ENCODE results near the gene CD86.
"Not testable (repeated sequence)": the region's sequence is repeated elsewhere in the genome, so short reads cannot be mapped to it uniquely, and the experiment has no call there.

CD86 gene

GRCh38 chr3:122148941-122149627, 93.9 kb downstream of the CD86 start:
- DNase-seq (ENCODE audit: low read depth, low spot score), result no peak

GRCh38 chr3:122151480-122151879, 96.3 kb downstream of the CD86 start:
- DNase-seq (ENCODE audit: low read depth, low spot score), result no peak

- not testable (repeated sequence) for DNase-seq (ENCODE audit: low read depth, low spot score)
Measured at GRCh38 chr3:122164983-122165382, 109.8 kb downstream of the CD86 start.

- DNase-seq (ENCODE audit: low read depth, low spot score), result no peak
Measured at GRCh38 chr3:122167630-122168029, 112.5 kb downstream of the CD86 start.

GRCh38 chr3:122168044-122168443, 112.9 kb downstream of the CD86 start:
- DNase-seq (ENCODE audit: low read depth, low spot score), result no peak

- DNase-seq (ENCODE audit: low read depth, low spot score), result no peak
Measured at GRCh38 chr3:122169911-122170310, 114.7 kb downstream of the CD86 start.

Data from iPS DF 19.7 (cell line).